ENCODE data around the gene IMPA2.

DNA sequence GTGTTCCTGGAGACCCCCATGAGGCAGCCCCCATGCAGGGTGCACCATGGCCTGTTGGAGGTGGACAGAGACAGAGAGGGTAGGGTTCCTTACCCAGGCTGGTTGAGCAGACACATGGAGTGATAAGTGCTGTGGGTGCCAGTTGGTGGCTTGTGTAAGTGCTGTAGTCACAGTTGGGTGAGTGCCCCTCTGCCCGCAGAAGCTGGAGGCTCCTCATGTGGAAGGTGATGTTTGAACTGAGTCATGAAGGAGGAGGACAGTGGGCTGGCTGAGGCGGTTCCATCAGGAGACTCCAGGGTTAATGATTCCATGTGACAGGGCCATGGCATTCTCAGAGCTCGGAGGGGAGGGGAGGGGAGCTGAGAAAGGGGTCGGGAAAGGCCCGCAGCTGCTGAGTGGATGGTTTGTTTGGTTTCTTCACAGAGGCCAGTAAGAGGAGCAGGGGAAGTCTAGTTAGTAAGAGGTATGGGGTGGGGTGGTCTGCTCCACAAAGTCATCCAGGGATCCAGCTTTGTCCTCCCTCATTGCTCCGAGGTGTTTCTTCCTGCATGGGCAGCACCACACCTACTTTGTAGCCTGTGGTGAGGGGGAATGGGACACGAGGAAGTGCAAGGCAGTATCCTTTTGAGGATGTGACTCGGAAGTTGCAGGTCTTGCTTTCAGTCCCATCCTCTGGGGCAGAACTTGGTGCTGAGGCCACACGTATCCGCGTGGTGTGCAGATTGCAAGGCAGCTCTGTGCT lies 13.6 kb downstream of the IMPA2 start:
- TF ChIP-seq, protein P1, sequence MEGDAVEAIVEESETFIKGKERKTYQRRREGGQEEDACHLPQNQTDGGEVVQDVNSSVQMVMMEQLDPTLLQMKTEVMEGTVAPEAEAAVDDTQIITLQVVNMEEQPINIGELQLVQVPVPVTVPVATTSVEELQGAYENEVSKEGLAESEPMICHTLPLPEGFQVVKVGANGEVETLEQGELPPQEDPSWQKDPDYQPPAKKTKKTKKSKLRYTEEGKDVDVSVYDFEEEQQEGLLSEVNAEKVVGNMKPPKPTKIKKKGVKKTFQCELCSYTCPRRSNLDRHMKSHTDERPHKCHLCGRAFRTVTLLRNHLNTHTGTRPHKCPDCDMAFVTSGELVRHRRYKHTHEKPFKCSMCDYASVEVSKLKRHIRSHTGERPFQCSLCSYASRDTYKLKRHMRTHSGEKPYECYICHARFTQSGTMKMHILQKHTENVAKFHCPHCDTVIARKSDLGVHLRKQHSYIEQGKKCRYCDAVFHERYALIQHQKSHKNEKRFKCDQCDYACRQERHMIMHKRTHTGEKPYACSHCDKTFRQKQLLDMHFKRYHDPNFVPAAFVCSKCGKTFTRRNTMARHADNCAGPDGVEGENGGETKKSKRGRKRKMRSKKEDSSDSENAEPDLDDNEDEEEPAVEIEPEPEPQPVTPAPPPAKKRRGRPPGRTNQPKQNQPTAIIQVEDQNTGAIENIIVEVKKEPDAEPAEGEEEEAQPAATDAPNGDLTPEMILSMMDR (IDR thresholded peaks at IDR 0.05), result no peak
- no peak for TF ChIP-seq POLR2A (IDR thresholded peaks at IDR 0.05)

All from uterus (tissue), 2 donors.